RKO (cell line): ENCODE measurements around the gene NTM.

Source experiments
- DNase-seq: peaks from one replicate; pipeline ENCODE4 v3.0.0-alpha.2; 2016; ENCODE audit warnings: low spot score

NTM gene

DNA sequence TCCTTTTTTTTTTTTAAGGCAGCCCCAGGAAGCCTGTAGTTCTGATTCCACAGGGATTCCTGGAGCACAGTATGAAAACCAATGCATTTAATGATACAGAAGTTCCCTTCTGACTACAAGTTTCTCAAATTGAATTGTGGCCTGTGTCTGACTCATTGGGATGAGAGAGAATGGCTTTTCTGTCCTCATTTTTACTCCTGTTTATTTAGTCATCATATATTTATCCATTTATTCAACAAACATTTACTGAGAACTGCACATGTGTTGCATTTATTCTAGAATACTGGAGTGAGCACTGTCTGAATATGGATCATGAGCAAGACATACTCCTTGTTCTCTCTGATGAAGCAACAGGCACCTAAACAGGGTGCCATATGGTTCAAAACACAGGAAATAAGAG lies 231.2 kb downstream of the NTM start:
- no peak for DNase-seq

DNA sequence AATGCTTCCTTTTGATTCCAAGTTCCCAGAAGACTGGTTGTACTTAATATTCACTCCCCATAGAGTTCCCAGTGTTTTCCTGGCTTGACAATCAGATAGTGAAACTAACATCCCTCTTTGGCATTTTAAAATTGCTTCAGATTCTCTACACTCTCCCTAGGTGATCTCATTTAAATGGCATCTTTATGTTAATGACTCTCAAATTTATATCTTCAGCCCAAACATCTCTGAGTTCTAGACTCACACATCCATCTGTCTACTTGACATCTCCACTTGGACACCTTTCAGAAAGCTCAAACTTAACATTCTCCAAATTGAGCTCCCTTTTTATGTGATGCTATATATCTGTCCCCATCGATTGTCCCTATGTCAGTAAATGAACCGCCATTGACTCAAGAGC lies 232.0 kb downstream of the NTM start:
- DNase-seq, result no peak

DNA sequence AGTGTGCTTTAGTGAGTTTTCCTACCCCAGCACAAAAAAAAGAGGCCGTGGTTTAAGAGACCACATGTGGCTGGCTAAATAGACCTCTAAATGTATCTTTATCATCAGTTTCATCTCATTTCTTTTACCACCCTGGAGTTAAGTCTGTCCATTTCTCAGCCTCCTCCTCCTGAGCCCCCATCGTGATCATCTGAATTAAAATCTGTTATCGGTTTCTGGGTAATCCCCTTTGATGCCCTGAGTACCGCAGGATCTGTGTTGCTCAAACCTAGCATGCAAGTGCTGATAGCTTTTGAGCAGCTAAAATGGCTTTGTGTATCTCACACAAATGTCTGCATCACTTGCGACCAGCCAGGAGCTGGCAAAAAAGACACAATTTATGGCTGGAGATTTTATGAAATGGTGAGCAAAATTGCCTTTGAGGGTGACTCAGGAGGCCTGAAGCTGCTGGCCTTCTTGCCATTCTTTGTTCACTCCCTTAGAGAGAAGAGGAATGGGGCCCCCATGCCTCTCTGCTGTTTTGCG lies 236.5 kb downstream of the NTM start:
- no peak for DNase-seq

DNA sequence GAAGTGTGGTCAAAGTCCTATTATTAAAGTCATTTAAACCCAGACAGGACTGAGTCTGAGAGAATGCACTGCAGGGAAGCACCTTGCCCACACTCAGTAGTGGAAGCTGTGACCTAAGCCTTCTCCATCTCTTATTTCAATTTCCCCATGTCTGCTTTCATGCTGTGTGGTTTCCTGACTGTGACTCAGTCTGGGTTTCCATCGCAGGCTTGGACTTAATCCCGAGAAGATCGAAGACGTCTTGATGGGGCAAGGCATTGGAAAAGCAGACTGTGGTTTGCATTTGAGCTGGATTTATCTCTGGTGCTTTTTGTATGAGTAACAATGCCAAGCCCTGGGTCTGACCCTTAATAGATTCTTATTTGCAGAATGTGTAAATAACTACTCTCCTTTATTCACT lies 238.9 kb downstream of the NTM start:
- no peak for DNase-seq

DNA sequence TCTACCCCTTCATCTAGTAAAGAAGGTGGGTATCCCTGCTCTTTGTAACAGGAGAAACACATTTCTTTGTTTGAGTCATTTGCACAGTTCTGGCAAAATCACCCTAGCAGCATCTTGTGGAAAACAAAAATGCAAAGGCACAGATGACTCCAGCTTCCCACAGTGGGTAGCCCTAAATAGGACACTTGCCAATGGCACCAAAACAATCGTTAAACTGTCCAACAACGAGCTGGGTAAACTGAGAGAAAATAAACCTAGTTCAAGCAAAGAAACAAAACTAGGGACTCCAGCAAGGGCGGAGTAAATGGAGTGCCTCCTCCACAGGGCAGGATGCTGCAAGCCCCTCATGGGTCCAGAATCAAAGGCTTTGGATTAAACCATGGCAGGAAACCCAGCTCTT lies 239.5 kb downstream of the NTM start:
- no peak for DNase-seq

DNA sequence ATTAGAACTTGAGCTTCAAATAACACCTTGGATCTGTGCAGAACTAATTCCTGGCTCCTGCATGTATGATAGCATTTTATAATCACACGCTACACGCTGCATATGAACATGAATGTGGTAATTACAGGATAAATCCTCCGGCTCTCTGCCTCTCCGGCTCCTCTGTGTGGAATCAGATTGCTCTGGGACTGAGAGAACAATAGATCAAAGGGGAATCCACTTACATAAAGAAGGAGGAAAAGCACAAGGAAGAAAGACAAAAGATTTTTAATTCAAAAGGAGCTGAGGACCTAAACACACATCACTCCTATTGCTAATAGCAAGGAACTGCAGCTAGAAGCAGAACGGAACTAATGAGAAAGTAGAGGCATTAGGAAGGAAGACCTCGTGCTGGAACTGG lies 240.9 kb downstream of the NTM start:
- no peak for DNase-seq

DNA sequence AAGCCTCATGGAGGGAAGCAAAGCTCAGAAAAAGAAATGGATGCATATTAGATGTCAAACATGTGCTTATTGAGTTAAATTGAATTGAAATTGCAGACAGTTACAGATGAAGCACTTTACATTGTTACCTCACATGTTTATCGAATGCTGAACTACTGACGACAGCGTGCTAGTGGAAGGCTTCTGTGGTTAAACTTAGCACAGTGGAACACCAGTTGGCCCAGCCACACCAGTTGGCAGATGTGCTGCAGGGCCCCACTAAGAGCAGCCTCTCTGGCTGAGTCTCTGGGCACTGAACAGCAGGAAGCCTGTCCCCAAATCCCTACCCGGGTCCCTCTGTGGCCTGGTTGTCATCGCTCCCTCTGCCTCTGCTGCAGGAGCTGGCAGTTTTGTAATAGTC lies 242.1 kb downstream of the NTM start:
- DNase-seq, result no peak

DNA sequence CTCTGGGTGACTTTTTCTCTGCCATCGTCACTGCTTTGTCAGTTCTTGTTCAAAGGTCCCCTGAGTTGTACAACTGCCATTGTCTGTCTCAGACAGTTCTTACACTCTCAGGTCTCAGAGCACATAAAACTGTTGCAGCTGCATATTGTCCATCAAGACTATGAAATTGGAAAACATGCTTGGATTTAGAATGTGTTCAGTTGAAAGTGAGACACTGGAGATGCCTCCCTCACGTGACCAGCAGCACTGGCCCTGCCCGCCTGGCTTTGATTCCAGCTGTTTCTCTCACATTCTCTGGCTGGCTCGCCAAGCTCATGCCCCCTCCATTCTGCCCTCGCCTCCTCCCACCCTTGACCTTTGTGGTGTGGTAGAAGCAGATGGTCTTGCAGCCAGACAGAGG lies 244.2 kb downstream of the NTM start:
- no peak for DNase-seq

DNA sequence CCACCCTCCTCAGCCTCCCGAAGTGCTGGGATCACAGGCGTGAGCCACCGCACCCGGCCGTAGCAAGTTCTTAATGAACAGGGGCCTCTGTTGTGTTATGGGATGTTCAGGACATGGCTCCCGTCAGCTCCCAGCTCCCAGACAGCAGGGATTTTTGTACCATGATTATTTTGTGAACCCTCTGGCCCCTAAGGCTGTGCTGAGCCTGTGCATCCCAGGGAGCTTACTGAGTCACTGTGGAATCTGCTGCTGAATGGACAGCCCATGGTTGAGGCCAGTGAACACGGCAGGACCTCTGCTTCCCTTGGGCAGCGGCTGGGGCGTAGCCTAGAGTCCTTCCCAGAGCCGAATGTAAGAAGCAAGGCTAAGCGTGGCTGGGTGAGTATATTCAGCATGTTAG lies 245.2 kb downstream of the NTM start:
- DNase-seq, result no peak

DNA sequence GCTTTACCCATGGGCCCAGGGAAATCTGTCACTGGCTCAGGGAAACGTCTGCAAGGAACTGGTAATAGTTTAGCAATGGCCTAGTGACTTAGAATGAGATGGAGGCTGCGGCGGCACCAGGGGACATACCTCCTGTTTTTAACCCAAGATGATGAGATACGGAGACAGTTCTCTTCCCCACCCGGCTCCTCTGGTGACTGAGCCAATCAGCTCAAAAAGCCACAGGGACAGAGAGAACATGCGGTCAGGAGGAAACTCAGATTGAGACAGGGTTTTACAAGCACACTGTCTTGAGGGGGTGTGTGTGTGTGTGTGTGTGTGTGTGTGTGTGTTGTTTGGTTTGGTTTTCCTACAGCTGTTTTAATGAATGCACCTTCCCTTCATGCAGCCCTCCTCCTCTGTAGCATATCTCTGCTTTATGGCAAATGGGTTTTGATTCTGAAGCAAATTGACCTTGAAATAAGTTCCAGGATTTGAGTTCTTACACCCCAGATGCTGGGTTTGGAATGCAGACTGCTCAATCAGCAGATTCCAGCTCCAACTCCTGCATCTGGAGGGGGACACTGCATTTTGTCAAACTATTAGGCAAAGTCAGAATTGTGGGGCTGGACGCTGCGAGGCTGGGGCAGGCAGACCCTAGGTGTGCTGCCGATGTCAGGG lies 246.2 kb downstream of the NTM start:
- DNase-seq, result no peak

DNA sequence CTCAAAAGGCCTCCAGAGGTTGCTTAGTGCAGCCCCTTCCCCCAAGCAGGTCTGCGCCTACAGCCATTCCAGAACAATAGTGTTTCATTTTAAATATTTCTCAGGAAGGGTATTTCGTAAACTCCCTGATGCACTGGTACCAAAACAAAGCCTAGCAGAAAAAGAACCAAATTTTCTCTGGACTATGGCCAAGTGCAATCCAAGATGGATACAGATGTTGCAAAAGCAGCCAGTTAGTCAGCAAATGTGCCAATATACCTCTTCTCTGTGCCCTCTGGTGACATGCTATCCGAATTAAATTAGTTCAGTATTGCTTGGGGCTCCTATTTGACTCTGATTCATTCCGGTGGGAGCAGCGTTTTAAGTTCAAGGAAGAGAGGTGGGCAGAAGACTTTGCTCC lies 247.8 kb downstream of the NTM start:
- DNase-seq, result no peak

DNA sequence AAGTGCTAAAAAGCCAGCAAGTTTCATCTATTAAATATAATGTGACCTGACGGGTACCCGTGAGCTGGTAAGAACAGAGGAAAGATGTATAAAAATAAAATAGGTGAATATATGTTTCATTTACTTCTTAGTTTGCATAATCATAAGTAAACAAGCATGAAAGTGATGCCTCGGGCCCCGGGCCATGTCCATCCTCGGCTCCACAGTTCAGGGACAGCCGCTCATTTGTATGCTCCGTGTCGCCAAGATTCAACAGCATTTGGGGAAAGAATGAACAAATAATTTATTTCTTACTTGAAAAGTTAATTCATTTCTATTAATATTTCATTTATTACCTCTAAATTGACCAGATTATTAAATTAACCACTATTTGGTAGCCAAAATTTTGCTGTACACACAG lies 251.8 kb downstream of the NTM start:
- DNase-seq, result no peak

DNA sequence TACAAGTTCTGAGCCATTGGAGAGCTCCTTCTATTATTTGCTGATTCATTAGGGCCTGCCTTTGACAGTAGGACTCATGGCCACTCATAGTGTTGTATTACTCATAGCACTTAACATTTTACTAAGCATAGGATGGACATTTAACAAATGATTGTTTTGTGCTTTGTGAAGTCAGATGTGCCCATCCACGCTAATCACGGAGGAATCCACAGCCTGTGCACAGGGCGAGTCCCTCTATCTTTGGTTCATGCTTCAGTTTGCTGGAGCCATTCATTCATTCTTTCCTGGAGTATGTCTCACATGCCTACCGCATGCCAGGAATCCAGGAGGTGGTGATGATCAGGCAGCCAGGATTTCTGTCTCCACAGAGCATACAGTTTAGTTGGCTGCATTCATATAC lies 254.1 kb downstream of the NTM start:
- peak; percentile 43 for DNase-seq

DNA sequence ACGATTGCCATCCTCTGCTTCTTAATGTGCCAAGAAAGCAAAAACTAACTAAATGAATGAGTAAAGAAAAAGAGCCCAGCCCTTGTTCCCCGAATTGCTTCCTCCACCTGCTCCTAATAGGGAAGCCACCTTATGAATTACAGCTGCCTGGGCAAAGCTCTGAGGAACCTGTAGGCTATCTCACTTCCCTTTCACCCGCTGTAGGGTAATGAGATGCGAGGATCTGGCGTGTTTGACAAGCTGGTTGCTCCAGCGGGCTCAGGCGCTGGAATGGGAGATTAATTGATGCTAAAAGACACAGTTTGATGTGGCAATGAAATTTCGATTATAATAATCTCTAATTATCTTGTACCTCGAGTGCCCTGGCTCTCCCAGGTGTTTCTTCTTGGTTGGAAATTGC lies 256.4 kb downstream of the NTM start:
- DNase-seq, result no peak

DNA sequence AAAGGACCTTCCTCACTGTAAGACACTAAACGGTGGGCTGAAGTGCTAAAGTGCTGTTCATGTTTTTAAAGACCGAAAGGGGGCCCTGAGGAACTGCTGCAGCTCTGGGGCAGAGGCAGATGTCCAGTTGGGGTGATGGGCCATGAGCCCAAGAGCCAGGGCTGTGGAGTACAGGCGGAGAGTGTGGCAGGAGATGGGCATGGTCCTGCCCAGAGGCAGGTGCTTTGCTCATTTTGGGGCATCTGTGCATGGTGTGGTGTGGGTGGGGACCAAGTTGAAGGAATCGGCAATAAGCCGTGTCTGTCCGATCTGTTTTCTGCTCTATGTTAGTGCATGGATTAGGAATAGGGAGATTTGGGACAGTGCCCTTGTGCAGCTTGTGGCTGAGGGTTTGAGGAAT lies 258.3 kb downstream of the NTM start:
- no peak for DNase-seq

DNA sequence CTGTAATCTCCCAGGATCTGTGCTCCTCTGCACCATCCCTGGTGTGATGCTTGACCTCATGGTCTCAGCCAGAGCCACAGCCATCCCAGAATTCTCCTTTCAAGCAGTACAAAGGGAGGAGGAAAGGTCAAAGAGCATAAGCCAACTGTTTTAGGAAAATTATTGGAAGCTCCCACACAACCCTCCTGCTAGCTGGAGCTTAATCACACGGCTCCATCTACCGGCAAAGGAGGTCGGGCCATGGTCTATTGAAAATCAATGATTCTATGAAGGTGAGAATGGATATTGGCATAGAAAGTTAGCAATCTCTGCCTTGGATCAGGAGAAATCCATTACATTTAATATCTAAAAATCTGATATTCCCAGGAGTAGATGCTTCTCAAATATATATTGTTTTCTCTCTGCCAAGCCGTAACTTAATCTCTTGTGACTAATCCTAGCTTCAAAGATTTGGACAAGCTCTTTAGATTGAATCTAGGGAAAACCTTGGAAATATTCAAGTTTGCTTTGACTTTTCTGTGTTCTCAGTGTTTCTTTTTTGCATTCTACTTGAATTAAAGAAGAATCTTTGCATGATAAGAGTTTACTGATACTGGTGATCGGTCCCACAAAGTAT lies 259.6 kb downstream of the NTM start:
- no peak for DNase-seq

DNA sequence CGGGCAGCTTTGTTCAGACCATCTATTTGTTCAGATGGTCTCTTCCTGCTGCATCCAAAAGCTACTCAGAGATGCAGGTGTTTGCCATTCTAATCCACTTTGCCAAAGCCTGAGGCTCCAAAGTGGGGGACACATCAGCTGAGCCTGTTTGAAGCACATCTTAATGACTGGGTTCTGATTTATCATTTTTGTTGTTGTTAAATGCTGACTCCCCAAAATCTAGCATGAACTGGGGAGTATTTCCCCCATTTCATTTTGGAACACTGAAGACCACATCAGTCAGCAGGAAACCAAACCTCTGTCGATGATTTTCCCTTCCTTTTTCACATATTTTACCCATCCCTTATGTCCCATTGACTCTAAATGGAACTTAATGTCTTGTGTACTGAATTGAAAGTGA lies 262.6 kb downstream of the NTM start:
- no peak for DNase-seq

DNA sequence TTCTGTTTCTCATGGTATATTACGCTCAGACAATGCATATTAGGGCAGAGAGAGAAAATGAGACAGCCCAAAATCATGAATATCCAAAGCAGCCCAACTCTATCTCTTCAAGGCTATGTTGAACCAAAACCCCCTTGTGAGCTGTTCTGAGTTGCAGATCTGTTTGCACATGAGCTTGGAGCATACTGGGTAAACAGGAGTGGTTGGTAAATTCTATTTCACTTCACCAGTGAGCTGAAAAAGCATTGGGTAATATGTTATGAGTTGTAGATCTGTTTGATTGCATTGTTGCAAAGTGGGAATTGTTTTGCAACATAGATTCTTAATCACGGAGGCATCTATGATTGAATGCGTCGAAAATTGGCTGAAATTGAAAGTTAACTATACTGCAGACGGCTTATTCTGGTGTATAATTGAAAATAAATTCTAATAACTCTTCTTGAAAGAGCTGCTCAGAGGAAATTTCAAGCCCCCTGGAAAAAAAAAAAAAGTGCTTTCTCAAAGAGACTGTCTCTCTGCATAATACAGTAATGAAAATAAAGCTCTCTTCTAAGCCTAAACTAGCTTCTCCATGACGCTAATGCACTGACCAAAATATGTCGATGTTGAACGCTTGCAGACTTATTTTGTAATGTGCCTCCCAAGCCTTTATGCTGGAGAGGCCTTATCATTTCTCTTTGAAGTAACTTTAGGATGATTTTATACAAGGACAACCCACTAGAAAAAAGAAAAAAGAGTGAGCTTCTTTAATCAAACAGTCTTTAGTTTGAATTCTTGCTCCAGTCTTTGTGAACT lies 263.7 kb downstream of the NTM start:
- no peak for DNase-seq

DNA sequence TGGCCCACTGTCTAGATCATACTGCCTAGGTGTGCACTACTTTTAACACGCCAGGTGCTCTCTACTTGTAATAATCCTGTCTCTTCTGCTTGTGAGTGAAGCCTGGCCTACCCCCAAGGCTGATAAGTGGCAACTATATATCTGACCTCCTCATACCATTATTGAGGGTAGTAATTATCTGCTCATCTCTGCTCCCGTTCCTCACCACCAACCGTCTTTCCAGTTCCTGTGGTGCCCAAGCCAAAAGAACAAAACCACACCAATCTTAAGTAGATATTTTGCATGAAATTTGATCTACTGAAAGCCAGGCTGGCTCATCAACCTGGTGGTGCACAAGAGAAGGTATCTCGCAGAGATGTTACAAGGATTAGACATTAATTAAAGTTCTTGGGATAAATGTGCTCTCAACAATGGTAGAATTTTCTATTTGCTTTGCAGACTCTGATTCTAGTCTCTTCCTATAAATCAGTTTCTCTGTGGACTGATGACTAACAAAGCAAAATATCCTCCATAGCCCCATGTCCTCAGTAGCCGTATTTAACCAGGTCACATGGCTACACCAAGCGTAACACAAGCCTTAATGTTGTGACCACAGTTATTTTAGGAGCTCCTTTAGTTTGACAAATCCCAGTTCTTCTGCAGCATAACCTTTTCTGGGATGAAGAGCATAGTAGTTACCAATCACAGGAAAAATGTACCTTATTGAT lies 267.2 kb downstream of the NTM start:
- DNase-seq, result no peak

DNA sequence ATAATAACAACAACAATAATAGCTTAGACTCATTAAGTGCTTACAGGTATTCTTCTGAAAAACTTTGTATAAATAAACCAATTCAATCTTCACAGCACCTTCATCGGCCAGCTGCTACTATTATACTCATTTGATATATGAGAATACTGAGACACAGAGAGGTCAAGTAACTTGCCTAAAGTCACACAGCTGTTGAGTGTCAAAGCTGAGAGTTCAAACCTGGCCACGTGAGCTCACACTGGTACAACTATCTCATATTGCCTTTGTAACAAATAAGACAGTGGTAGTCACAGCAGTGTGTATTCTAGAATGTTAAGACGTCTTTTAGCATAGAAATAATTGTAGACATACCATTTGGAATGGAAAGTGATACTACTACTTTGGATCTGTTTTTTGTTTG lies 268.5 kb downstream of the NTM start:
- no peak for DNase-seq

DNA sequence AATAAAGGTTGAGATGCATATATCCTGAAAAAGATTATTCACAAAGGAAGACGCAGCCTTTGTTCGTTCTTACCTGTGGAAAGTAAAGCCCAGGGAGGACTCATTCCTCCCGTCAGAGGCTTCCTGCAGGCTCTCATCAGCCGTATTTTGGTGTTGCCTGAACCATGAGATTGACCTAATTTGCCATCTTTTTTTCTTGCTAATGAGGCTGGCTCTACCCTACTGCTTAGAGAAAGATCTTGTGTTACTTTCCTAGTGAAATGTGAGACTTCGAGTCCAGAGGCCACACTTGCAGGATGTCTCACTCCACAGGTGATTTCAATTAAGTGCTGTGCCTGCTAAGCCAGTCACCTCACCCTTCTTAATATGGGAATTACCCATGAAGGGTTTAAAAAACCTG lies 269.9 kb downstream of the NTM start:
- no peak for DNase-seq

DNA sequence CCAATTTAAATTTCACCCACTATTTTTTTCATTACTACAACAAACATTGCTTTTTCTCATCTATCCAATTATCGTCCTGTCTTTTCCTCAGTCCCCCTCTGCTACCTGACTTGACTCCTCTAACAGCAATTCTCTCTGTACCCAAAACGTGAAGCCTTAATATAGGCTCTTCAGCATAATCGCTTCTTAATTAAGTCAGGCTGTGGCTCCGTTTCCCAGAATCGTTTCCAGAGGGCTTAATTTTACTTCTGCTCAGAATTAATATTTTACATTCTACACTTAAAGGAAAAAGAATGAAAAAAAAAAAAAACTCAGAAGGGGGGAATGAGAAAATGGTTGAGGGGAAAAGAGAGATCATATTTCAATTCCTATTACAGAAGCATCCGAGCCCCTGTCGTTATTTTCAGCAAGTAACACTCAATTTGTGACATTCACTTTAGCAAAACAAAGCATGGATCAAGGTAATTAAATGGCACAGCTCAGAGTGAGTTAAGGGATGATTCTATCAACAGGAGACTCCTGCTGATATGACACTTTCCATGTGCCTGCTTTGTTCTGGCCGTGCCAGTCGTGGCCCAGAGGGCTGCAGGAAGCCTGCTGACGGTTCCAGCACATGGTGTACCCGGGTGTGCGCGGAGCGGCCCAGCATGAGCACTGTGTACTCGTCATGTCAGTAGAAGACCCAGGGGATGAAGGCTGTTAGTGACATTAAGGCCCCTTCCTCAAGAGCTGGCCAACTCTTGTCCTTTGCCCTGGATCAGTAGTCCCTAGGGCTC lies 272.5 kb downstream of the NTM start:
- DNase-seq, result no peak
